Liver (tissue), 9 donors: Measurements from ENCODE around the gene IGFL4. TPM values are rescaled to one million over a fixed set of nuclear protein-coding genes. Genes with fewer than 3 reads are reported as not detected.

Experiments used
- DNase-seq: peaks from one replicate; pipeline ENCODE4 v3.0.0-alpha.2; 2017; ENCODE audit warnings: low spot score
- H3K27ac ChIP-seq, 2 donors: one replicate each; pipeline ENCODE4 v1.7.0; 2013; ENCODE audit warnings: inconsistent platforms in 2 of 2, low read length in 2 of 2, control low read depth in 1 of 2, low read depth in 1 of 2, mild to moderate bottlenecking in 1 of 2
- H3K27me3 ChIP-seq, 4 donors: one replicate each; pipeline versions ENCODE4 v1.6.1 to v1.7.0; 2013; ENCODE audit warnings: low read length in 3 of 4, inconsistent platforms in 1 of 4, mild to moderate bottlenecking in 1 of 4, moderate library complexity in 1 of 4; ENCODE audit not compliant: control insufficient read depth in 4 of 4, insufficient read depth in 4 of 4
- H3K36me3 ChIP-seq, 4 donors: one replicate each; pipeline versions ENCODE4 v1.6.1 to v1.7.0; 2013; ENCODE audit warnings: low read length in 3 of 4, mild to moderate bottlenecking in 3 of 4, low read depth in 1 of 4, moderate library complexity in 1 of 4; ENCODE audit not compliant: control insufficient read depth in 4 of 4, insufficient read depth in 3 of 4
- H3K4me1 ChIP-seq, 4 donors: one replicate each; pipeline versions ENCODE4 v1.6.1 to v1.7.0; 2013; ENCODE audit warnings: low read length in 3 of 4, mild to moderate bottlenecking in 3 of 4, moderate library complexity in 1 of 4; ENCODE audit not compliant: control insufficient read depth in 4 of 4, insufficient read depth in 4 of 4
- H3K4me3 ChIP-seq, 3 donors: one replicate each; pipeline versions ENCODE4 v1.6.1 to v1.7.0; 2013; ENCODE audit warnings: low read length in 3 of 3, control low read depth in 1 of 3, low read depth in 1 of 3, mild to moderate bottlenecking in 1 of 3
- H3K9ac ChIP-seq, 2 donors: one replicate each; pipeline ENCODE4 v1.7.0; 2013; ENCODE audit warnings: low read length in 2 of 2, mild to moderate bottlenecking in 2 of 2, moderate library complexity in 2 of 2, control low read depth in 1 of 2, low read depth in 1 of 2
- H3K9me3 ChIP-seq, 4 donors: one replicate each; pipeline versions ENCODE4 v1.6.1 to v1.7.0; 2013; ENCODE audit warnings: low read length in 3 of 4; ENCODE audit not compliant: control insufficient read depth in 4 of 4
- FOXA1 ChIP-seq: IDR thresholded peaks from 2 replicates; pipeline ENCODE4 v1.6.1; 2016; ENCODE audit warnings: antibody characterized with exemption
- FOXA2 ChIP-seq: IDR thresholded peaks from 2 replicates; pipeline ENCODE4 v1.6.1; 2016; ENCODE audit warnings: antibody characterized with exemption
- GABPA ChIP-seq, 2 donors: IDR thresholded peaks in 1 of 2; conservative IDR thresholded peaks in 1 of 2; 2 replicates each; pipeline ENCODE4 v1.6.1; 2016; ENCODE audit warnings: antibody characterized with exemption in 2 of 2, mild to moderate bottlenecking in 1 of 2, moderate library complexity in 1 of 2
- HNF4A ChIP-seq, 2 donors: conservative IDR thresholded peaks; 2 replicates each; pipeline ENCODE4 v1.6.1; 2016; ENCODE audit warnings: antibody characterized with exemption in 2 of 2, mild to moderate bottlenecking in 2 of 2
- HNF4G ChIP-seq: IDR thresholded peaks from 2 replicates; pipeline ENCODE4 v1.6.1; 2016; ENCODE audit warnings: antibody characterized with exemption
- RAD21 ChIP-seq, 2 donors: IDR thresholded peaks; 2 replicates each; pipeline ENCODE4 v1.6.1; 2016; ENCODE audit warnings: antibody characterized with exemption in 2 of 2, mild to moderate bottlenecking in 2 of 2
- REST ChIP-seq: IDR thresholded peaks from 2 replicates; pipeline ENCODE4 v1.6.1; 2016; ENCODE audit warnings: antibody characterized with exemption, mild to moderate bottlenecking
- SP1 ChIP-seq: IDR thresholded peaks from 2 replicates; pipeline ENCODE4 v1.6.1; 2018; ENCODE audit warnings: antibody characterized with exemption, mild to moderate bottlenecking
- TAF1 ChIP-seq: conservative IDR thresholded peaks from 2 replicates; pipeline ENCODE4 v1.6.1; 2016; ENCODE audit warnings: antibody characterized with exemption, mild to moderate bottlenecking
- YY1 ChIP-seq: IDR thresholded peaks from 2 replicates; pipeline ENCODE4 v1.6.1; 2016; ENCODE audit warnings: antibody characterized with exemption, mild to moderate bottlenecking
- WGBS: extraction: QIAGEN DNeasy Blood & Tissue Kit; methylation state at CpG from one replicate; pipeline ENCODE4 v1.1.7; 2013; 5-methylcytosine and 5-hydroxymethylcytosine counted together
- polyA plus RNA-seq, 2 donors: library from polyadenylated mRNA; stranded (reverse) in 1 of 2; unstranded in 1 of 2; fragments of 200-250 nt in 1 of 2; fragments of >200 nt in 1 of 2; fragmentation: Nextera tagmentation in 1 of 2; extraction: Ambion mirVana in 1 of 2; gene quantifications; one replicate each; pipeline versions ENCODE4 v1.2.1 to v1.2.3, GENCODE V29; 2013 to 2015
- total RNA-seq, 2 donors: library from RNA; depleted of rRNA; stranded (reverse); fragments of >200 nt; gene quantifications; one replicate each; pipeline ENCODE4 v1.2.3, GENCODE V29; 2014
- donor health status: healthy.
- donor health status: healthy.
- donor health status: healthy.
- donor health status: healthy.
- donor health status: healthy.

Gene IGFL4
- total and polyA plus RNA-seq, 4 donors, result not detected

- Histone ChIP-seq H3K4me1 (no peaks in the 10 kb centered on the region), H3K27me3 (no peaks in the 10 kb centered on the region), H3K9ac (no peak overlapping the region), H3K4me3 (no peak overlapping the region), H3K36me3 (peaks cover 0 to 2% (median 0%) of the 10 kb centered on the region in 4 donors), H3K9me3 (no peaks in the 10 kb centered on the region), H3K27ac (no peak overlapping the region)
- 65% methylated on average over 11 of the region's 11 CpGs for WGBS
- TF ChIP-seq REST (no peak), YY1 (no peak), SP1 (no peak), HNF4A (conservative IDR thresholded peaks at IDR 0.05) (no peak)
- DNase-seq, result no peak
Measured at GRCh38 chr19:46023311-46023779, 17.5 kb downstream of the IGFL4 start.

DNA sequence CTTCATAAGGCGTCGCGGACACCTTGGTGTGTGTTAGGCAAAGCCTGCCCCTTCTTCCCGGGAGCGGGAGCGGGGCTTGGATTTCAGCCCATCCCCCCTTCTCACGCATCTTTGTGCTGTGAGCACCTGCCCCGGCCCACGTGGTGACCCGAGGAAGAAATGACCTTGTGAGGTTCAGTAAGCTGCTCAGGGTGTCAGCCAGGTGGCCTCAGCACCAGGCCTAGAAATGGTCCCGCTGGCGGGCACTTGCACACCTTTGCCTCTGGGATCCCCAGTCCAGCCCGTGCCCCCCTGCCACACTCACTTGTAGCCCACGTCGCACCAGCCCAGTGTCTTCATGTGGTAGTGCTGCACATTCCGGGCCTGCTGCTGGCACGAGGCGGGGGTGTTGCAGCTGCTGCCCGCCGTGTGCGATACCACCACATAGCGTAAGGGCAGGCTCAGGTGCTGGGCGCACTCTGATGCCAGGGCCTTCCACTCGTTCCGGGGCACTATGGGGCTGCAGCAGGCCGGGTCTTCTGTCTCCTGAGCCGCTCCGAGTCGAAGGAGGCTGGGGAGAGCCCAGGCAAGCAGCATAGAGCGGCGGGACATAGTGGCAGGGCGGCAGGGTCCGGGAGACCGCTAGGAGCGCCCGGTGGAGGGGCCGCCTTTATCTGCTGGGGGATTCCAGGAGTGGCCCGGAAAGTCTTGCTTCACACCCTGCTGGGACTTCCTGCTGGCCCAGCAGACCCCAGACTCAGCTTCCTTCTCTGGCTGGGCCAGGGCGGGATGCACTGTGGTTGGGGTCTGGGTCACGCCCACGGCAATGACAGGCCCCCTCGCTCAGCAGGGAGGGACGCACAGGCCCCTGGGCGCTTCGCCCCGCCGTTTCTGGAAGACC, 18.1 kb downstream of the IGFL4 start, which contains the start of gene PGLYRP1:
Gene PGLYRP1, minus strand, starts transcription at position 623 of the 880 bp plus-strand sequence. Its CDS starts 32 bp downstream, at position 591.
- no peak for DNase-seq
- H3K9ac ChIP-seq, result no peak within 1 kb of the TSS

GRCh38 chr19:46022061-46022430, 18.8 kb downstream of the IGFL4 start:
- WGBS, result 53% methylated on average over 12 of the region's 12 CpGs
- no peak for DNase-seq
- Histone ChIP-seq H3K4me3 (no peak overlapping the region), H3K27me3 (no peaks in the 10 kb centered on the region), H3K9ac (no peak overlapping the region), H3K9me3 (no peaks in the 10 kb centered on the region), H3K4me1 (peaks cover 0 to under 1% (median 0%) of the 10 kb centered on the region in 4 donors), H3K27ac (peak overlapping the region in 1 of 2 donors; percentile 21), H3K36me3 (peaks cover 0 to 5% (median 0%) of the 10 kb centered on the region in 4 donors)
- TF ChIP-seq GABPA (IDR thresholded peaks at IDR 0.05 in 1 of 2, conservative IDR thresholded peaks at IDR 0.05 in 1 of 2) (no peak), TAF1 (no peak)

More for the DNA sequence above, 18.1 kb downstream of the IGFL4 start, which contains the start of gene PGLYRP1:
- H3K4me3 ChIP-seq, result no peak within 1 kb of the TSS
- peaks cover 0 to 5% (median 0%) of the 10 kb centered on the region in 4 donors for H3K36me3 ChIP-seq
- H3K9me3 ChIP-seq, result no peaks in the 10 kb centered on the region
- peak within 1 kb of the TSS in 1 of 2 donors; percentile 21 for H3K27ac ChIP-seq
- H3K4me1 ChIP-seq, result no peaks in the 10 kb centered on the region
- H3K27me3 ChIP-seq, result no peaks in the 10 kb centered on the region
- WGBS, result 34% methylated on average over 47 of the region's 47 CpGs
- TF ChIP-seq SP1 (no peak), YY1 (no peak), HNF4G (no peak), HNF4A (conservative IDR thresholded peaks at IDR 0.05) (no peak), FOXA1 (no peak), RAD21 (IDR thresholded peaks at IDR 0.05) (no peak), GABPA (IDR thresholded peaks at IDR 0.05 in 1 of 2, conservative IDR thresholded peaks at IDR 0.05 in 1 of 2) (no peak), FOXA2 (no peak)
